ENCODE data around the gene CADM1.

Gene CADM1

DNA sequence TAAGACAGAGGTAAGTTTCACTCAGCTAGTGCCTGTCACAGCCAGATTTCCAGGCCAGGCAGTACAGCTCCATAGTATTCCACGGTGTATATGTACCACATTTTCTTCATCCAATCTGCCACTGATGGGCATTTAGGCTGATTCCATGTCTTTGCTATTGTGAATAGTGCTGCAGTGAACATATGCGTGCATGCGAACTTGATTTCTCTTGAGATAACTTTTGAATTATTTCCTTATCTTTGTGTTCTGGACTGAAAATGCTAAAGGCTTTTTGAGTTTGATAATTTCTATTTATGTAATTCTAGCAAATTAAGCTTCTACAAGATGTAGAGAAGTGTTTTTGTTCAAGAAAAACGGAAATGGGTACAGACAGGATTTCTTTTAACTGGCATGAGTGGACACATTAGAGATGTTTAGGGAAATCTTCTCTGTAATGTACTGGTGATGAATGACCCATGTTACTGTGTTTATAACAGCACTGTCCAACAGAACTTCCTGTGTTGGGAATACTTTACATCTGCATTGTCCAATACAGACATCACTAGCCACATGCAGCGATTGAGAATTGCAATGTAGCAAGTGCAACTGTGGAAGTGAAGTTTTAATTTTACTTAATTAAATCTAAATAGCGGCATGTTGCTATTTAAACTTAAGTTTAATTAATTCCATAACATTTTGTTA, 151.3 kb downstream of the CADM1 start:
- no peak for DNase-seq (ENCODE audit: low spot score)

- no peak for DNase-seq (ENCODE audit: low spot score)
These were observed 154.7 kb downstream of the CADM1 start for GRCh38 chr11:115349335-115350017.

DNA sequence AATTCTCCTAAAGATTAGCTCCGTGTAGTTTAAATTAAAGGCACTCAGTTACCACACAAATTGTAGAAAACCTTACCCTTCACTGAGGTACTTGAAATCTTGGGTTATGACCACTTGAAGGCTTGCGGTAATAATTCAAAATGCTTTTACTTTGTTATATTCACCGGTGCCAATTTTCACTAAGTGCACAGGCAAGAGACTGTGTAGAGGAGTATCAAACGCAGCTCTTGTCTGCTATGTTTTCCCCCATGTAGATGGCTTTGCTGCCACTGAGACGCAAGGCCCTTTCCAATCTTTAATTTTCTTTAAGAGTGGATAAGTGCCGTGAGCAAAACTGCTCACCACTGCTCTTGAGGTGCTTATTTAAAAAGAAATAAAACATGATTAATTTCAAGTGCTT, 155.8 kb downstream of the CADM1 start:
- no peak for DNase-seq (ENCODE audit: low spot score)

GRCh38 chr11:115347106-115347505, 157.1 kb downstream of the CADM1 start:
- DNase-seq (ENCODE audit: low spot score), result no peak

GRCh38 chr11:115345840-115346239, 158.4 kb downstream of the CADM1 start:
- no peak for DNase-seq (ENCODE audit: low spot score)

DNA sequence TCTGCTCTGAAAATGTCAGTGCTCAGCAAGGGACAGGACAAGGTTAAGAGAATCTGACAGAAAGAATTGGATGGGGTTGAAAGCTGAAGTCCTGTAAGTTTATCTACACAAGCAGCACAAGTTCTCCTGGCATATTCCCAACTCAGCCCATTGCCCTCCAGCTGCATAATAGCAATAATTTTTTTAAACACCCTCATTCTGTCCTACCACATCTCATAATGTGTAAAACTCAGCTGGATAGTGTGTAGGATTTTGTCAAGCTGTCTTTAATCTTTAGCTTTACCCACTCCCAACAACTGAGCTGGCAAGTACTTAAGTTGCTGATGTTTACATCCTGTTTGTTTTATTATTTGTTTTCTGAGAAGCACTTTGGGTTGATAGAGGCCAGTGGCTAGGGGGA, 158.9 kb downstream of the CADM1 start:
- DNase-seq (ENCODE audit: low spot score), result no peak

DNA sequence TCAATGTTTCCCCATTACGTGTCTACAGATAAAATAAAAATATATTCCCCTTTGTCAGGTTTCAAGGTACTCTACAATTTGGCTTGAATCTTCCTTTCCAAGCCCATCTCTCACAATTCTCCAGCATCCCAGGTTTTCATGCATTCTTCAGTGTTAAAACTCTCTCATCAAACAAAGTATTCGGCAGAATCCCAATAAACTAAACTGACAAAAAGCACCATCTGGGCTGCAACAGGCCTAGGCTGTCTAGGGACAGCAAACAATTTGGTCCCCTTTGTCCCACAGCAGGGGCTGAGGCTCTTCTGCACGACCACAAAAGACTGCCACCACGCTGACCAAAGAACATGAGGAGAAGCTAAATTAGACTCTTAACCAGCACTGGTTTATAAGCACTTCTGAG, 159.4 kb downstream of the CADM1 start:
- DNase-seq (ENCODE audit: low spot score), result no peak

GRCh38 chr11:115342142-115342541, 162.1 kb downstream of the CADM1 start:
- no peak for DNase-seq (ENCODE audit: low spot score)

- no peak for DNase-seq (ENCODE audit: low spot score)
These were observed 163.3 kb downstream of the CADM1 start for GRCh38 chr11:115340874-115341273.

DNA sequence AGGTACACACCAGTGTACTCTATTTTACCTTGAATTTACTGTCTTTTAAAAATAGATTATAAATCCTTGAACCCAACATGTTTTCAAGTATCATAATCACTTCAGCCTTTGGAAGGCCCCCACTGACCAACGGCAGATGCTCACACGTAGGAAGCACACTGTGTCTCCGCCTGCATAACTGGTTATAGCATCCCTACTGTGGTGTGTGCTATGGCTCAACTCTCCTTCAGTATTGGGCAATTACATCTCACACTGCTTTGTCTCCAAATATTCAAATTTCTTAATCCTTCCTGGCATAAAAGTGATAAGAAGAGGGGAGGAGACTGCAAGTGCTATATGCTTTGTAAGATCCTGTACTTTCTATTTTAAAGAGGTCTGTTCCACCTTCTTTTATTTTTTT, 165.7 kb downstream of the CADM1 start:
- DNase-seq (ENCODE audit: low spot score), result no peak

DNA sequence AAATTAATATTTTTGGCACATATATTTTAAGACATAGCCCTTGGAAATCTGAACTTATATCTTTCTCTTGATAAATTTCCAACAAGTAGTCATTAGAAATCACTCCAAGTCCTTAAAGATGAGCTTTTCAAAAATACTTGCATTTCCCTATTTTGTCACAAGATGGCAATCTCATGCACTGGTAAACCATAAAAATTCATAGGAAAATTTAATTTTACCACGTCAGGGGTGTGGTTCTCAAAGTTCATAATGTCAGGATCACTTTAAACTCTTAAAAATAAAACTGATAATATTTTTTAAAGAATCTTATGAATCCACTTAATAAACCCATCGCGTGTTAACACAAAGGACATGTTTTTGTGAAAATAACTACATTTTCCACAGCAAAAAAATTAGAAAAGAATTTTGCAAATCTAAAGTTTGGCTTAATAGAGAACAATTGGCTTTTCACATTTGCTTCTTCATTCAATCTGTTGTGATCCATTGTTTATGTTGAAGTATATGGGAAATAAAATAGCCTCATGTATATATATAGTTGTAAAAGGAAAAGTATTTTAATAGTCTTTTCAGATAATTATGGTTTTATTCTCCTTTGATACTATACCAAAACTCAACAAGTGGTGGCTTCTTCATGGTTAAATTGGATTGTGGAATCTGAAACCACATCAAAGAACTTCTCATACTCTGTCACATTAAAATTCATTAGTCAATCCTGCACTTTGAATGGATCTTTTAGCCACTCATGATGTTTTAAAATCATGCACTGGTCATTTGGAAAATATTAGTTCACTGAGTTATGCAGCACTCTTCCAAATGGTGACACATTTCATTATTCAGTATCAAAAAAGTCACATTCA, 169.1 kb downstream of the CADM1 start:
- no peak for DNase-seq (ENCODE audit: low spot score)

DNA sequence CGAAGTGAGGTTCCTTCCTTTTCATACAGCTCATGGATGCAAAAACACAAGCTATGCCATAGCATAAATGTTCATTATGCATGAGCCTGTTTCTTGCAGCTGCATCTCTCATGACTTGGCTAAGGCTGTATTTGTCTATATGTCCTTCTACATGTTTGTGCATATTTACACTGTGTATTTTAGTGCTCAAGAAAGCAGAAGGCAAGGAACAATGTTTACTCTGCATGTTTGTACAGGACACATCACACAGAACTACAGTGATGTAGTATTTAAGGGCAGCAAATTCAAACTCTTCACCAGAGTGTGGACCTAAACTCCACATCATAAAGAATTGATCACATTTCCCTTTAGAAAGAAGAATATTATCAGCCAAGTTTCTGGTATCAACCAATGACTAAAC, 170.3 kb downstream of the CADM1 start:
- DNase-seq (ENCODE audit: low spot score), result no peak

GRCh38 chr11:115333121-115333520, 171.1 kb downstream of the CADM1 start:
- no peak for DNase-seq (ENCODE audit: low spot score)

- DNase-seq (ENCODE audit: low spot score), result no peak
These were observed 173.3 kb downstream of the CADM1 start for GRCh38 chr11:115330684-115331482.

GRCh38 chr11:115326526-115326925, 177.7 kb downstream of the CADM1 start:
- no peak for DNase-seq (ENCODE audit: low spot score)

DNA sequence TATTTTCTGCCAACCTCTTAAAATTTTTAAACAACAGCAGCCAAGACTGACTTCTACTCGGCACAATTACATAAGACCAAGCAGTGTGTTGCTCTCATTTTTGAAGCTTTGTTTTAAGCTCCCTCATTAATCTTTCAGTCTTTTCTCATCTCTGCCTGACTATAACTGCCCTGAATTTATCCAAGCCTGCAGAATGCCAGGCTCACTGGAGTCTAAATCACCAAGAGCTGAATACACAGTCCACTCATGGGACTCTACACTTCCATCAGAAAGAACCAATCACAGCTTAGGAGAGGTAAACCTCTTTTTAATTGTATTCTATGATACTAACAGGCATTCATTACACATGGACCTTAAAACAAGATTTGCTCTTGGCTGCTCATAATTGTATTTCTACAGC, 178.7 kb downstream of the CADM1 start:
- DNase-seq (ENCODE audit: low spot score), result no peak

GRCh38 chr11:115324581-115325432, 179.4 kb downstream of the CADM1 start:
- peak; percentile 55 for DNase-seq (ENCODE audit: low spot score)

GRCh38 chr11:115322553-115323203, 181.5 kb downstream of the CADM1 start:
- no peak for DNase-seq (ENCODE audit: low spot score)

- DNase-seq (ENCODE audit: low spot score), result no peak
These were observed 182.5 kb downstream of the CADM1 start for GRCh38 chr11:115321605-115322289.
